NCI-H1417 (cell line): ENCODE data around the gene POC1A.
A peak's percentile ranks its signal among the peaks of the same experiment; 100 is the strongest.
"Not testable (repeated sequence)": the region's sequence is repeated elsewhere in the genome, so short reads cannot be mapped to it uniquely, and the experiment has no call there.

Experiments used
- DNase-seq, 3 experiments: peaks; one replicate each; lab custom pipeline; 2025; lab: John Stamatoyannopoulos, UW

The POC1A gene

DNA sequence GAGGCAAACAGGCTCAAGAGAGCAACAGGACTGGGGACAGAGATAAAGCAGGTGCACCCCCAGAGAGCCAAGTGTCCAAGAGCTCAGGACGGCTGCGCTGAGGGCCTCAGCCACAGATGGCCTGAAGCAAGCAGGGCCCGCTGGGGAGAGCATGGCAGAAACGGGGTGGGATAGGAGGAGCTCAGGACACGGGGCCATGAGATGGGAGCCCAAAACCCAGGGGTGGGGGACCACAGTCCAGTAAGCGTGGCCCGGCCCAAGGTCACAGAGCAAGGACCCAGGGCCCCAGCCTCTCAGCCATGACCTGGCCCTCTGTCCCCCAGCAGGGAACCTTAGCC lies 107.4 kb downstream of the POC1A start:
- no peak for DNase-seq

DNA sequence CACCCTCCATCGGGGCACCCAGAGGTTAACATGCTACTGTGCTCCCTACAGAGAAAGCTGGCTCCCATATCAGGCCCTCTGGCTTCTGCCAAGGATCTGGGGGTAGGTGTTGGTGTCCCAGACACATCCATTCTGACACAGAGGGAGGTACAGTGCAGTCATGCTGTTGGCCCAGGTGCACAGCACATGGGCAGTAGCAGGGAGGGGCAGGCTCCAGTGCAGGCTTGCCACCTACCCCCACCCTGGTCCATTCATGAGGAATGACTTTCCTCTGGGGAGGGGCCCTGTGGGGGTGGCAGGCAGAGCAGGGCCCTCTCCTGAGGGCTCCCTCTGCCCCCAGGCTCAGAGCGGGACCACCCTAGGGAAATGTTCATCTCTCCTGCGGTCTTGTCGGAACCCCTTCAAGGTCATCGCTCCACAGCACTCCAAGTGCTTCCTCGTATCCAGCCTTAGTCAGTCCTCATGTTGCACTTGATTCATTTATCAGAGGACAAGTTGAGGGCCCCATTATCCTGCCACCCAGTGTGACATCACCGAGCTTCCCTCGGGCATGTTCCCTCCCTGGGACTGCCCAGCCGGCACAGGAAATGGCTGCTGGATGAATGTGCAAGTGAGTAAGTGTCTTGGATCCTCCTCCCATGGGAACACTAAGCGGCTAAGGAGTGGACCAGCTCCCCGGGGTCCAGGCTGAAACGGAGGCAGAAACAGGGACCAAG lies 107.9 kb downstream of the POC1A start:
- DNase-seq, result peak in 1 of 3 experiments; percentile 7

DNA sequence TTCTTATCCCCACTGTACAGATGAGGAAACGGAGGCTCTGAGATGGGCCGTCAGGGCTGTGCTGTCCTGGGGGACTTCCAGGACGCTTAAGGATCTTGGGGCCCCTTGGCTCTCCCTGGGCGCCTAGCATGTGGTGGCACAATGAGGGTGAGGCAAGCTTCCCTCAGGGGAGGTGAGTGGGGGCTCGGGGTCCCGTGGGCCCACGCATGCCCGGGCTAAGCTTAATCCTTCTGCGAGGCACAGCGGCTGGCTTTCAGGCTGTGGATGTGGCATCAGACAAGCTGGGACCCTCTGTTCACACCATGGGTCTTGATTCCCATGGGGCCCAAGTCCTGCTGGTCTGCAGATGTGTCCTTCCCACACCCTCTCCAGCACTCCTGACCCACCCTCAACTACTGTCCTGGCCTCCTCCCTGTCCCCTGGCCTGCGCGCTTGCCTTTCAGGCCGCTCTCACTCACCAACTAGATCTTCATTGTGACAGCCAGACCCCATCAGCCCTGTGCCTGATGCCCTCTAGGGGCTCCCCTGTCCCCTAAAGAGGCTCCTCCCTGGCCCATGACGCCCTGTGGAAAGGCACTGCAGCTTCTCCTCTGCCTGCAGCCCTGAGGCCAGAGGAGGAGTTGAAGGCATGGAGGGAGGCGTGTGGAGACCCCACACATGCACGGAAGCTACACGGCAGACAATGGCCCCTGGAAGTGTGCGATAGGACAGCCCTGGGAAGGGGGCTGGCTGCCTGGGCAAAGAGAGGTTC lies 109.2 kb downstream of the POC1A start:
- no peak for DNase-seq

DNA sequence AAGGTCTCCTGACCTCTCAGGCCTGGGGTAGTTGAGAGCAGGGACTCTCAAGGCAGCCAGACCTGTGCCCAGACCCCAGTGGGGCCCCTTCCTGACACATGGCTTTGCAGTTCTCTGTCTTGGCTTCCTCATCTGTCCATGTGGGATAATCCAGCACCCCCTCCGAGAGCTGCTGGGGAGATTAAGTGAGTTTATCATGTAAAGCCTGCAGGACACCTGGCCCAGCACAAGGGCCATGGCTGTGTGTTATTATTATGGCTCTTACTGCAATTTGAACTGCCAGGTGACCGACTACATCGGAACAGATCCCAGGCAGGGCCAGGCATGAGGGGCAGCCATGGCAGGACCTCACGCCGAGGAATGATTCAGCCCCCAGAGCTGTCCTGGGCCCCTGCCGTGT lies 110.5 kb downstream of the POC1A start:
- no peak for DNase-seq

DNA sequence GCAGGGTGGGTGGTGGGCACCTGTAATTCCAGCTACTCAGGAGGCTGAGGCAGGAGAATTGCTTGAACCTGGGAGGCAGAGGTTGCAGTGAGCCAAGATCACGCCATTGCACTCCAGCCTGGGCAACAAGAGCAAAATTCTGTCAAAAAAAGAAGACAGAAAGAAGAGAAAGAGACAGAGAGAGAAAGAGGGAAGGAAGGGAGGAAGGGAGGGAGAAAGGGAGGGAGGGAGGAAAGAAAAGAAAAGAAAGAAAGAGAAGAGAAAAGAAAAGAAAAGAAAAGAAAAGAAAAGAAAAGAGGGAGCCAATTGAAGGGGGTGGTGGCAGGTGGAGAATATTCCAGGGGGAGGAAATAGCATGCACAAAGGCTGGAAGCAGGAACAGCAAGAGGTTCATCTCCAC lies 111.2 kb downstream of the POC1A start:
- DNase-seq, result not testable (repeated sequence)

DNA sequence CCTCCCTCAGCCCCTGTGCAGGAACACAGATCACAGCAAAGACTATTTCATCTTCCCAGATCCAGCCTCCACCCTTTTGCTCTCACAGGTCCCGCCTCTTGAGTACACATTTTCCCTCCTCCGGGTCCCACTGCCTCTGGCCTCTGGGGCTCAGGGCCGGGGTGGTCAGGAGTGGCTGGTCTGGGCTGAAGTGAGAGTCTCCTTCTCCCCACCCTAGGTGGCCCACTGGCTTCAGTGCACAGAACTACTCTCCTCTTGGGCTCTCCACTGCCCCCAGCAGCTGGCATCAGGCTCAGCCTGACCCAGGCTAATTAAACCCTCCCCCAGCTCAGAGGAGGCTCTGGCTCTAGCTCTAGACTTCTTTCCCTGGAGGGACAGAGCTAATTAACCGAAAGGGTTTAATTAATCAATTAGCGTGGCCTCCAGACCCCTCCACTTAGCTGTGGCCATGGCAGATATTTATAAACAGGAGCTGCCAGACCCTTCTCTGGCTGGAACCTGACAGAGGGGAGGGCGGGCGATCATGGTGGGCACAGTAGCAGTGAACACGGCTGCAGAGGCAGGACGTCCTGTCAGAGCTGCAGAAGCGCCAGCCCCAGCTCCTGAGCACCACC lies 113.0 kb downstream of the POC1A start:
- DNase-seq, result peak in 1 of 3 experiments; percentile 32

DNA sequence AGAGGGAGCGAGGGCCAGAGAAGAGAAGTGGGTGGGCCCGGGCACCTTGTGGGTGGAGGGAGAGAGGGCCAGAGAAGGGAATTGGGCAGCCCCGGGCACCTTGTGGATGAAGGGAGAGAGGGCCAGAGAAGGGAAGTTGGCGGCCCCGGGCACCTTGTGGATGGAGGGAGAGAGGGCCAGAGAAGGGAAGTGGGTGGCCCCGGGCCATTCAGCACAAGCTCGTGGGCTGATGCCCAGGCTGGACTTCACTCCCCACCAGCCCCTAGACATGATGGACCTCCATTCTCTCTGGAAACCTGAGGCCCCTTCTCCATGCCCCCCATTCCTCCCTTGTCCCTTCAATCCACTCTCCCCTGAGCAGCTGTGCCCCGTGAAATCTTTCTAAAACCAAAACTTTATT lies 113.6 kb downstream of the POC1A start:
- DNase-seq, result no peak

DNA sequence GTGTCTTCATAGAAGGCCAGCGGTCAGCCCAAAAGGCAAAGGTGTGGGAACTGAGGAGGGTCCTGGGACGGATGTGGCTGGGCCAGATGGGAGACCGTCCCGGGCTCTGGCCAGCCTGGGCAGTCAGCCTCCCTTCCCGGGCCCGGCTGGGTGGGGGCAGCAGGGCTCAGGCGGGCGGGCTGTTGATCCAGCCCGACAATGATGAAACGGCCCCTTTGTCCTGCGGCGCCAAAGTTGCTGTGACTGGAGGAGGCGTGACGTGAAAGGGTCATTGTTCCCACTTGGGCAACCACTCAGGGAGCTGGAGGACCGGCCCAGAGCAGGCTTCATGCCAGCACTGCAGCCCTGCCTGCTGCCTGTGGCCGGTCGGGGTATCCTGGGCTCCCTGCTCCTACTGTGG lies 114.4 kb downstream of the POC1A start:
- no peak for DNase-seq

DNA sequence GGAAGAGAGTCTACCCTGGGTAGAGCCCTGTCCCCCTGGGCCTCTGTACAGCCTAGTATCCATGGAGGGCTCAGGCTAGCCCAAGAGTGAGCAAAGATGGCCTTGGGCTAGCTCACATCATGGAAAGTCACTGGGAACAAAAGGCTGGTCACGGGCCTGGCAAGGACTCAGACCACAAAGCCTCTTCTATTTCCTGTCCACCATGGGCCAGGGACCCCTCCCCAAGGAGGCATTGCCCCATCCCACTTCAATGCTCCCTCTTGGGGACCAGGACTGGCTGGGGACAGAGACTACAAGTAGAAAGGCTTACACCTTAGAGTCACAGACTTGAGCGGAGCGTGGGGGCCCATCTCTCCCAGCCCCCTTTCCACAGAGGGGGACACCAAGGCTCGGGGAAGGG lies 114.8 kb downstream of the POC1A start:
- DNase-seq, result no peak

DNA sequence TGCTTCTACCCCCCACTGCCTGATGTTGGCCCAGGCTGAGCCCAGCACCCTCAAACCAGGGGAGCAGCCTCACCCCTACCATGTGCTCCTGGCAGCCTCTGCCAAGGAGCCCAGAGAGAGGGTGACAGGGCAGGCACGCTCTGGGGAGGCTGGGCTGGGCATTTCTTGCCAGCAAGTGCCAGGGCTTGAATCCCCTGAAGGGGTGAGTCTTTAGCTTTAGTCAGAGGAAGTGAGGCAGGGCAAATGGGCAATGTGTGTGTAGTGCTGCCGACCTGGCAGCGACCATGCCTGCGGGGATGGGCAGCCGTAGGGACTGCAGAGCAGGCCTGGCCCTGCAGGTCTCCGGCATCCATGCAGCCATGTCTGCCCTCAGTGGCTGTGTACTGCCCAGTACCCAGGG lies 116.0 kb downstream of the POC1A start:
- DNase-seq, result no peak

DNA sequence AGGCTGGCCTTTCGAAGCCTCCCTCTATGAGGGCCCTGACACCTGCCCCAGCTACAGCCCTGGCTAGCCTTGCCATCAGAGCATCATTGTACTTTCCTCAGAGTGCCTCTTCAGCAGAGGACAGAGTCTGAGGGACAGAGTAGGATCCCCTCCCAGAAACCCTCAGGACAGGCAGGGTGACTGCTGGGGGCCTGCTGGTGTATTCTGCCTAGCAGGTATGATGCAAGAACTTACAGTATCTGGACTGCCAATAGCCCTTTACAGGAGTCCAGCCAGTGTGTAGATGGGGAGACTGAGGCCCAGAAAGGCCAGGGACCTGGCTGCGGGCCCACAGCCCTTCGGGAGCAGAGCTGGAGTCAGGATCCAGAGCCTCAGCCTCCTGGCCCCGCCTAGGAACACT lies 116.9 kb downstream of the POC1A start:
- no peak for DNase-seq

DNA sequence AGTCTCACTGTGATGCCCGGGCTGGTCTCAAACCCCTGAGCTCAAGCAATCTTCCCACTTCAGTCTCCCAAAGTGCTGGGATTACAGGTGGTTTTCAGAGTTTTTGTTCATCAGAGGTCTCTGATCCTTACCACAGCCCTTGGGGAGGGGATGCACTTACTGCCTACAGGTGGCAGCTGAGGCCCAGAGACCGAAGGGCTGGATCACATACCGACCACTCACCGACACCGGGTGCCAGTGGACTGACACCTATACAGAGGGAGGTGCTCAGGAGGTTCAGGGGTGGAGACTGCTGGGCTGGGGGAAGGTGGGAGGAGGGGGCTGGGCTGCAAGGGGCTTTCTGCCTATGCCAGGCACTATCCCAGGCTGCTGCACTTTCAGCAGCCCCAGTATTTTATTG lies 117.4 kb downstream of the POC1A start:
- DNase-seq, result peak in 1 of 3 experiments; percentile 26

DNA sequence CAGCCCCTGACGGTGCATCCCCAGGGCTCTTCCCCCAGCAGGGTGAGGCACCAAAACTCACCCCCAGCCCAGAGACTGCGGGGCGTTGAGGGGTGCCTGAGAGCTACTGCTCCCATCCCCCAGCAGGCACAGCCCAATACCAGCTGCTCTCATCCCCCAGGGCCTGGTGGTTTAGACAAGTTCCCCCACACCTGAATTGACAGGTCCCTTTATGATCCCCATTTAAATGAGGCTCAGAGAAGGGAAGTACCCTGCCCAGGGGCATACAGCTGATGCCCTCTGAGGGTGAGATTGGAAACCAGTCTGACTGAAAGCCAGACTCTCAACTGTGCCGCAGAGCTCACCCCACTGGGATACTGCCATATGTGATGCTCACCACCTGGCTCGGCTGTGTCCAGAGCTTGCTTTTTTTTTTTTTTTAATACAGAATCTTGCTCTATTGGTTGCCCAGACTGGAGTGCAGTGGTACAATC lies 118.0 kb downstream of the POC1A start:
- peak in 1 of 3 experiments; percentile 43 for DNase-seq

DNA sequence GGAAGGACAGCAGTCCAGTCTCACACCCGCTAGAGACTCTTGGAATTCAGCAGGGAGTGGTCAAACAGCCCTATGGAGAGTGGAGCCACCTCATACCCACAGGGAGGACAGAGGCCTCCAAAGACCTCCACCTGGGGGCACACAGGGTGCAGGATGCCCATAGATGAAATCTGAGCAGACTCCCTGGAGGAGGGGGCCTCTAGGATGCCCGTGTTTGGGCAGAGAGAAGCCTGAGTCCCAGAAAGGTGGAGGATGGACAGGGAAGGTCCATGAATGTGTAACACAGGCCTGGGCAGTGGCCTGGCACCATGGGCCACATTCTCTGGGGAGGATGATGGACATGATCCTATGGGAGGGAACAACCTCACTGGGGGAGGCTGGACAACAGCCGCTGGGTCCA lies 119.6 kb downstream of the POC1A start:
- no peak for DNase-seq

DNA sequence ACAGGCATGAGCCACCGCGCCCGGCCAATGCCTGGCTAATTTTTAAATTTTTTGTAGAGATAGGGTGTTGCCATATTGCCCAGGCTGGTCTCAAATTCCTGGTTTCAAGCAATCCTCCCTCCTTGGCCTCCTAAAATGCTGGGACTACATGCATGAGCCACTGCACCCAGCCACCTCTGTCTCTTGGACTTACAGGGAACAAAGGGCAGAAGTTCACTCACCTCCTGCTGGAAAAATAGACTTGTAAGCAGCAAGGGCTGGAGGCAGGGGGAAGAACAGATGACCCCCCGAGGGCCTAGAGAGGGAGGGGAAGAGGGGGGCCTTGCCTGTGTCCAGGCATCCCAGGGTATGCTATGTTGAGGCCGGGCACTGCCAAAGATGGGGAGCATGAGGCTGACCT lies 120.0 kb downstream of the POC1A start:
- DNase-seq, result no peak

DNA sequence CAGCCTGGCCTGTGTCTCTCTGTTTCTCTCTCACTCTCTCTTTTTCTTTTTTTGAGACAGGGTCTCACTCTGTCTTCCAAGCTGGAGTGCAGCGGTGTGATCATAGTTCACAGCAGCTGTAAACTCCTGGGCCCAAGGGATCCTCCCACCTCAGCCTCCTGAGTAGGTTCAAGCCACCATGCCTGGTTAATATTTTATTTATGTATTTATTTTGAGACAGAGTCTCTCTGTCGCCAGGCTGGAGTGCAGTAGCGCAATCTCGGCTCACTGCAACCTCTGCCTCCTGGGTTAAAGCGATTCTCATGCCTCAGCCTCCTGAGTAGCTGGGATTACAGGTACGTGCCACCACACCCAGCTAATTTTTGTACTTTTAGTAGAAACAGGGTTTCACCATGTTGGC lies 120.5 kb downstream of the POC1A start:
- not testable (repeated sequence) for DNase-seq

DNA sequence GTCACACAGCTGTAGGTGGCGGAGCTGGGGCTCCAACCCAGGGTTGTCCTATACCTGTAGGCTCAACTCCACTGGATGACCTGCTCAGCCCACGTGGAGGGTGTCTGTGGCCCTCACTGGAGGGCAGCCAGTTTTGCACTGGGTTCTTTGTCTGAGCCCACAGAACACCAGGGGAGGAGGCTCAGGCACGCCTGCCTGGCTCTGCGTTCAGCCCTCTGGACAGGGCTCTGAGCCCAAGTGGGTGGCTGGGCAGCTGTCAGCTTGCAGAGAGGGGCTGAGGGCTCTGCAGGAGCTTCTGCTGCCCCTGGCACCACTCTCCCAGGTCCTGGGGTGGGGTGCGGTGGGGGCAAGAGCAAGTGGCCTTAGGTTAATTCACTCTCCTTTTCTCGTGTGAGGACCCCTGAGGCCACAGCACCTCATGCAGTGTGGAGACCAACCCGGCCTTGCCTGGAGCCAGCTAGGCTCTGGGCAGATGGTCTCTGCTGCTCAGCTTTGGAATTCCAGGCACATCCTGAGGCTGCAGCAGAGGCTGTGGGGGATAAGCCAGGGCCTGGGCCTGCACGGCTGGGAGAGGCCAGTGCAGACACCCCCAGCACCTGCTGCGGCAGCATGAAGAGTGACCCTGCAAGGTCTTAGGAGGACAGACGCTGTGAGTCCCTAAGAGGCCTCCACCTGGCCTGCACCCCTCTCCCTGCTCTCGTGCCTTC lies 121.4 kb downstream of the POC1A start:
- no peak for DNase-seq

DNA sequence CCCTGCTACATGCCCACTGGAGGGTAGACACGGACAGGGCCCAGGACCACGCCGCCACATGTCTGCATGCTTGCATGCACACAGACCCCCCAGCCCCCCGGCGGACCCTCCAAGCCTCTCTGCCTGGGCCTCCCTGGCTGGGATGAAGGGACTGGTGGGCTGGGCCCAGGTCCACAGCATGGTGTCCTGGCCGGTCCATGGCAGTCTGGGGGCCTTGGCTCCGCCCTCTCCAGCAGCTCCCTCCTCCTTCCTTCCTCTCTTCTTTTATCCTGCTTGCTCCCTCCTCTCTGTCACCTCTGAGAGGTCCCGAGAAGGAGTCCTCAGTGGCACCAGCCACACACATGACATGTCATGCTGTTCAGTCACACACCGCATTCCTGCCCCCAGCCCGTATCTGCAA lies 122.3 kb downstream of the POC1A start:
- no peak for DNase-seq

DNA sequence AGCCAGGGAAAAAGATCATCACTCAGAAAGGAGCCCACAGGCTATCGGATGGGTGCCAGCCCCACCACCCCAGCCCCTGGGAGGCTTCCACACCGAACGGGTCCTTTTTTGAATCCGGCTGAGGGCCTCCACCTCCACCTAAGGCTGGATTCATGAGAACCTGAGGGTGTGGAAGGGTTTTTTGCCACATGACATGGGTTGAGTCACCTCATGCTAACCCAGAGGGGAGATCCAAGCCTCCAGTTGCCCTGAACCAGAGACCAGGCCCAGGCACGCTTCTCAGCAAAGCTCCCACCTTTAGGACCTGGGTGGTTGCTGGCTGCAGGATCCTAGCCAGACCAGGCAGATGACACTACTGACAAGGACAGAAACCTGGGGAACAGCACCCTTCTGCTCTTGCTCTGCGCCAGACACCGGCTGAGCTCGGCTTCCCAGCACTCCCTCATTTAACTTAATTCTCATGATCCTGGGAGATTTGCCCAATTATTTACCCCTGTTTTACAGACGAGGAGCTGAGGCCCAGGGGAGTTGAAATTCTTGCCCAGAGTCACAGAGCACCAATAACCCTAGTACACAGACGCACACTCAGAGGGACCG lies 123.4 kb downstream of the POC1A start:
- DNase-seq, result no peak

DNA sequence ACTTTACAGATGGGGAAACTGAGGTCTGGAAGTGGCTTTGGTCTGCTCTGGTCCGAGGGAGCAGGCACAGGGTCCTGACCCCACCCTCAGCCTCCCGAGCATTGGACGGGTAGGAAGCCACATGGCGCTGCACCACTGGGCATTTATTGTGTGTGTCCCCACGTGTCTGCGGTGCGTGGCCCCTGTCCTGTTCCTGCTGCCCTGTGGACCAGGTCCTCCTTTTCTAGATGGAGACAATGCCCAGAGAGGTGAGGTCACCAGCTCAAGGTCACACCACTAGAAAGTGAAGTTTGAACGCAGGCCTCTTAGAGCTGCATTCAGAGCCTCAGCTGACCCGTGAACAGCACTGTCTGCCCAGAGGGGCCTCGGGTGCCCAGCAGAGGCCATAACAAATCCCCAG lies 124.7 kb downstream of the POC1A start:
- DNase-seq, result no peak

DNA sequence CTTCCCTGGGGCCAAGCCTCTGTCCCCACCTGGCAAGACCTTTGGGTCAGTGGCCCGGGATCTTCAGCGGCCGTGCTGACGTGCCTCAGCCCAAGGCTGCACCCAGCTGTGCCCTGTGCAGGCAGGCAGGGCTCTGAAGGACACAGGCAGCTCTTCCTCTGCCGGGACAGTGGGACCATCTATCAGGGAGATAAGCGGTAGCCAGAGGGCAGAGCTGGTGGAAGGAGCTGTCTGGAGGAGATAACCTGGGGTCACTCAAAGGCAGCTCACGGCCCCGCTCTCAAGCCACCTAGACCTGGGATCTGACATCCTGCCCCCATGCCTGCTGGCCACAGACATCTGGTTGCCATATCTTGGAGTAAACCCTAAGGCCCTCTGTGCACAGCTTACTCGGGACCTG lies 125.2 kb downstream of the POC1A start:
- no peak for DNase-seq

DNA sequence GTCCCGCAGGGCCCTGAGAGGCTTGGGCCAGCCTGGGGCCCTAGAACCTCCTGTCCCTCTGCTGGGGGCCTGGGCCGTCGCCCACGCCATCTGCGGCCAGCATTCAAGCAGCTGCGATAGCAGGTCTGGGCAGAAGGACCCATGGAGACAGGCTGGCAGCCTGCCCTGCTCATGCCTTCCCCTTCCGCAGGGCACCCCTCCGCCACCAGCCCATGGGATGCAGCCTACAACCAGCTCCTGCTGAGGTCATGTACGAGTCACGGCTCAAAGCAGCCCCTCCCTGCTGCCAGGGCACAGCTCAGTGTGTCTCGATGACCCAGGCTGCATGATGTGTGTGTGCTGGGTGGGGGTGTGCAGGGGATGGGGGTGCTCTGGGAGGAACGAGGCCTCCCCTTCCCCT lies 125.7 kb downstream of the POC1A start:
- no peak for DNase-seq
